SK-N-SH (cell line): ENCODE results near the gene FXYD2.

Experiments used
- CHD2 ChIP-seq: fragments of 150-350 bp; IDR thresholded peaks from 2 replicates; pipeline ENCODE4 v1.6.1; 2018; ENCODE audit warnings: low read length; ENCODE audit not compliant: partially characterized antibody
- CTCF ChIP-seq: fragments of 200-600 bp; sonication (generic); IDR thresholded peaks from 2 replicates; pipeline ENCODE4 v1.6.1; 2017; ENCODE audit warnings: antibody characterized with exemption, mild to moderate bottlenecking, moderate library complexity
- GABPA ChIP-seq: IDR thresholded peaks from 2 replicates; pipeline ENCODE4 v1.4.0; 2012; ENCODE audit warnings: low read depth, mild to moderate bottlenecking
- TAF1 ChIP-seq: IDR thresholded peaks from 2 replicates; pipeline ENCODE4 v1.6.1; 2012; ENCODE audit warnings: low read depth, mild to moderate bottlenecking, low read length, moderate library complexity, borderline replicate concordance
- USF2 ChIP-seq: fragments of 150-350 bp; IDR thresholded peaks from 2 replicates; pipeline ENCODE4 v1.6.1; 2017; ENCODE audit warnings: antibody characterized with exemption, low read length, low read depth, borderline replicate concordance
- TF ChIP-seq, protein P1 (sequence below): fragments of 150-350 bp; IDR thresholded peaks from 2 replicates; pipeline ENCODE4 v1.6.1; 2016; ENCODE audit warnings: mild to moderate bottlenecking, low read depth, low read length

DNA sequence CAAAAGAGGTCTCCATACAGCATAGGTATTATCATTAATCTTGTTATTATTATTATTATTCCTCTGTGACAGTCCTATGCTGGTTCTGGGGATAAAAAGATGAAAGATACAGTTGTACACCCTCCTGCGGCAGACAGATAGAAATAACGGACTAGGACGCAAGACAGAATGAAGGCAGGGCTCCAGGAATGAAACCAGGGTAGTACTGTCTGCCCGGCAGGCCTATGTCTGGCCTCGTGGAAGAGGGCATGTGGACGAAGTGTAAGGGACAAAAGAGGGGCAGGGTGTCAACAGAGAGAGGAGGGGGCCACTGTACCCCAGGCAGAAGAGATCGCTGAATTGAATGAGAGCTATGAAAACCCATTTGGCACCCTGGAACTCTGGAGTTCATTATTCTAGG lies 52.7 kb downstream of the FXYD2 start:
- TF ChIP-seq, protein P1, sequence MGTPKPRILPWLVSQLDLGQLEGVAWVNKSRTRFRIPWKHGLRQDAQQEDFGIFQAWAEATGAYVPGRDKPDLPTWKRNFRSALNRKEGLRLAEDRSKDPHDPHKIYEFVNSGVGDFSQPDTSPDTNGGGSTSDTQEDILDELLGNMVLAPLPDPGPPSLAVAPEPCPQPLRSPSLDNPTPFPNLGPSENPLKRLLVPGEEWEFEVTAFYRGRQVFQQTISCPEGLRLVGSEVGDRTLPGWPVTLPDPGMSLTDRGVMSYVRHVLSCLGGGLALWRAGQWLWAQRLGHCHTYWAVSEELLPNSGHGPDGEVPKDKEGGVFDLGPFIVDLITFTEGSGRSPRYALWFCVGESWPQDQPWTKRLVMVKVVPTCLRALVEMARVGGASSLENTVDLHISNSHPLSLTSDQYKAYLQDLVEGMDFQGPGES, result no peak
- TF ChIP-seq TAF1, result no peak
- TF ChIP-seq CTCF, result no peak
- no peak for TF ChIP-seq GABPA
- TF ChIP-seq CHD2, result no peak
- TF ChIP-seq USF2, result no peak
